ENCODE data around the gene SH2D3C.
A peak's percentile ranks its signal among the peaks of the same experiment; 100 is the strongest.

SH2D3C gene

DNA sequence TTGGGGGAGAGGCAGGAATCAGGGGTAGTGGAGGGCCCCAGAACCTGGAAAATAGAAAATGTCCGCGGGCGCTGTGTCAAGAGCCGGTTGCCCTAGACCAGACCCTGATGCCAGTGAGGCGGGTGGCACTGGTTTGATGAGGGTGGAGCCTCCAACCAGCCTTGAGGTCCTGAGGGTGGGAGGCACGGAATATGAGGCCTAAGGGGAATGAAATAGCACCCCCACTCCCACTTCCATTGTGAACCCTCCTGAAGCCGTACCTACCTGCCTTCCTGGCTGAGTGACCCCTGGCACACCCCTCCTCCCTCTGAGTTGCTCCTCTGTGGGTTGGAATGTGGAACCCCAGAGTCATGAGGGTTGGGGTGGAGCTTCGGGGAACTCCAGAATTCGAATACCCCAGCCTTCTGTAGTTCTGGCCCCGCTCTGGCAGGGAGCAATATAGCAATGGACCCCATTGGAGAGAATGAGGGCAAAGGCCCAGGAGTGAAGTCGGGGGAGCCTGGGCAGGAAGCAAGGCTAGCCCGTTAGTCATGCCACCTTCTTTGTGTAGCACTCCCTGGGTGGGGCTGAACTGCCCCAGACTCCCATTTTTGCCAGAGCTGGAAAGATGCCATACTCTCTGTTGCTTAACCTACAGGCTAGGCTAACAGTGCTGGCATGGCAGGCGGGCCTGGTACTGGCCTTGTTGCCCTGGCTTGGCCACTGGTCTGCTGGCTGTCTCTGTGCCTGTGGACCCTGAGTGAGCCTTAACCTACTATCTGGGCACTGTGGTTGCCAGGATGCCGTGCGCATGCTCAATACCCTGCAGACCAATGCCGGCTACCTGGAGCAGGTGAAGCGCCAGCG is 25.3 kb upstream of the SH2D3C start:
- H3K9me3 ChIP-seq (ENCODE audit: control insufficient read depth, low read length): no peaks in the 10 kb centered on the region
- peak; percentile 48 for DNase-seq (ENCODE audit: low read depth)
- H3K4me1 ChIP-seq (ENCODE audit: control insufficient read depth, insufficient read depth, low read length): peaks cover 30% of the 10 kb centered on the region
- H3K9ac ChIP-seq (ENCODE audit: low read length): peak overlapping the region; percentile 99
- no peaks in the 10 kb centered on the region for H3K27me3 ChIP-seq (replicated peaks; ENCODE audit: control insufficient read depth, insufficient read depth, low read length)
- peaks cover 39% of the 10 kb centered on the region for H3K36me3 ChIP-seq (ENCODE audit: control insufficient read depth, insufficient read depth, low read length, severe bottlenecking)
- H3K4me3 ChIP-seq (ENCODE audit: low read length): peak overlapping the region; percentile 92

DNA sequence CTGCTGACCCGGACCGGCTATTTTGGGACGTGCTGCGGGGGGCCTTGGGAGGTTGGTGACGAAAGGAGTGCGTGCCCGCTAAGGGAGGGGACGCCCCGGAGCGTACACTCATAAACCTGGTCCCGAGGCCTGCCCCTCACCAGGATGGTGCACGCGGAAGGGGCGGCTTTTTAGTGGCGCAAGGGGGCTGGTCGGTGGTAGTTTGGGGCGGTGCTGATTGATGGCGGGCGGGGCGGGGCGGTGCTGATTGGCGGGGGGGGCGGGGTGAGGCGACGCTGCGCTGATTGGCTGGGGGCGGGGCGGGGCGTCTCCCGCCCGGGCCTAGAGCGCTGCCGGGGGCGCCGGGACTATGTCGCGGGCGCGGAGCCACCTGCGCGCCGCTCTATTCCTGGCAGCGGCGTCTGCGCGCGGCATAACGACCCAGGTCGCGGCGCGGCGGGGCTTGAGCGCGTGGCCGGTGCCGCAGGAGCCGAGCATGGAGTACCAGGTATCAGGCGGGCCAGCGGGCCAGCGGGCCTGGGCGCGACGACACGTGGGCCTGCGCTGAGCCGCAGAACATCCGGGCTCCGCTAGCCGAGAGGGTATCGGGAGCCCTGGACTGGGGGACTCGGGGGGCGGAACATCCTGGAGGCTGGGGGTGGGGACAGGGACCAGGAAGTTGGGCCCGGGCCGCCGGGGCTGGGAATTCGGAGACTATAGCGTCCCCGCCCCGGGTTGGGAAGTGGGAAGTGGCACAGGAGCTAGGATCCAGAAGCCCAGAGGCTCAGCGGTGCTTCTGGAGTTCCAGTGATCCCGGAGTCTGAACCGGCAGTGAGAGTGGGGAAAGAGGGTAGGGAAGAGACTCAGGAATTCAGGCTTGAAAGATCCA is 24.3 kb upstream of the SH2D3C start, which contains the start of gene FPGS:
FPGS (plus strand) TSS at position 307 of the 868 bp plus-strand sequence; CDS start at position 350, 43 bp downstream.
- Histone ChIP-seq H3K4me1 (ENCODE audit: control insufficient read depth, insufficient read depth, low read length) (peaks cover 34% of the 10 kb centered on the region), H3K4me3 (ENCODE audit: low read length) (peak within 1 kb of the TSS; percentile 92), H3K9ac (ENCODE audit: low read length) (peak within 1 kb of the TSS; percentile 99), H3K27me3 (replicated peaks; ENCODE audit: control insufficient read depth, insufficient read depth, low read length) (no peaks in the 10 kb centered on the region), H3K36me3 (ENCODE audit: control insufficient read depth, insufficient read depth, low read length, severe bottlenecking) (peaks cover 30% of the 10 kb centered on the region), H3K9me3 (ENCODE audit: control insufficient read depth, low read length) (no peaks in the 10 kb centered on the region)
- peak; percentile 94 for DNase-seq (ENCODE audit: low read depth)

DNA sequence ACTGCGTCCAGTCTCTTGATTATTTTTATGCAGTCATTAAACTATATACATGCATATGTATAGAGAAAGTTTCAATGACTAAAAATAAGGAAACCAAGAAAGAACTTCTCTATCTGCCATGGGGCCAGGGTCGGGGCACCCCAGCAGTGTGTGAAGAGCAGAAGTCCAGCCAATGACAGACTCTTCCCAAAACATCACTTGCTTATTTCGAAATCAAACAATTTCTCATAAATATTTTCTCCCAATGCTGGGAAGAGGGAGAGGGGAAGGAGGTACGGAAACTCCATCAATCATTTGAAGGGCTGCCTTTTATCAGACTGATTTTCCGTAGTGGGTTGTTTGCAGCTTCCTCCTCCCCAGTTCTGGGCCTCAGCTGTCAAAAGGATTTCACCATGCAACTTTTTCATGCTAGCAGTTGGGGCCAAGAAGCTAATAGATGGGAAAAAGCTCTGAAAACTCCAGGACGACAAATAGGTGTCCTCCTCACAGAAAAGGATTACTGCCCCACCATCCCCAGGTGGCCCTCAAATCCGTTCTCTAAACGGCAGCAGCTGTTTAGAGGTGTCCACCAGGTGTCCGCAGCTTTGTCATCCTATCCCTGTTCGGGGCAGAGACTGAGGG is 23.6 kb upstream of the SH2D3C start:
- H3K36me3 ChIP-seq (ENCODE audit: control insufficient read depth, insufficient read depth, low read length, severe bottlenecking): peaks cover 23% of the 10 kb centered on the region
- no peaks in the 10 kb centered on the region for H3K27me3 ChIP-seq (replicated peaks; ENCODE audit: control insufficient read depth, insufficient read depth, low read length)
- DNase-seq (ENCODE audit: low read depth): peak; percentile 50
- peaks cover 34% of the 10 kb centered on the region for H3K4me1 ChIP-seq (ENCODE audit: control insufficient read depth, insufficient read depth, low read length)
- peak overlapping the region; percentile 80 for H3K4me3 ChIP-seq (ENCODE audit: low read length)
- no peaks in the 10 kb centered on the region for H3K9me3 ChIP-seq (ENCODE audit: control insufficient read depth, low read length)
- H3K9ac ChIP-seq (ENCODE audit: low read length): peak overlapping the region; percentile 92

DNA sequence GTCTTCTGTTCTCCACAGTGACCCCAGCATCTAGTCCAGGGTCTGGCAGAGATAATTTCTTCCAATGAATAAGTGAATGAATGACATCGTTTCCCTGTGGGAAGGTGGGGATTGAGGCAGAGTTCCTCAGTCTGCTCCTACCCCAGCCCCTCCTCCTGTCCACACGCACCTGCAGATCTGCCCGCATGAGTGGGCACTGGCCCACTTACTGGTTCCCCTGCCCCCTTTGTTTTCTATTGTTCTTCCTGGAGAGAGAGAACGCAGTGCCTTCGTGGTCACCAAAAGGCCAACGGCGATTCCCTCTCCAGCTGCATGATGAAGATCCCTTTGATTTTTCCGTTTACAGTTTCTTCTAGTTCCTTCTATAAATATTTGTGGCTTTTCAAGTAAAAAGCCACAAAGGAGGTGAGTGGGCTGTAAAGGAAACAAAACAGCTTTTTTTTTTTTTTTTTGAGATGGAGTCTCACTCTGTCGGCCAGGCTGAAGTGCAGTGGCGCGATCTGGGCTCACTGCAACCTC is 18.4 kb upstream of the SH2D3C start:
- H3K27me3 ChIP-seq (replicated peaks; ENCODE audit: control insufficient read depth, insufficient read depth, low read length): no peaks in the 10 kb centered on the region
- peaks cover 15% of the 10 kb centered on the region for H3K36me3 ChIP-seq (ENCODE audit: control insufficient read depth, insufficient read depth, low read length, severe bottlenecking)
- no peak for DNase-seq (ENCODE audit: low read depth)
- no peak overlapping the region for H3K4me3 ChIP-seq (ENCODE audit: low read length)
- H3K9ac ChIP-seq (ENCODE audit: low read length): no peak overlapping the region
- H3K4me1 ChIP-seq (ENCODE audit: control insufficient read depth, insufficient read depth, low read length): peaks cover 46% of the 10 kb centered on the region
- H3K9me3 ChIP-seq (ENCODE audit: control insufficient read depth, low read length): no peaks in the 10 kb centered on the region

DNA sequence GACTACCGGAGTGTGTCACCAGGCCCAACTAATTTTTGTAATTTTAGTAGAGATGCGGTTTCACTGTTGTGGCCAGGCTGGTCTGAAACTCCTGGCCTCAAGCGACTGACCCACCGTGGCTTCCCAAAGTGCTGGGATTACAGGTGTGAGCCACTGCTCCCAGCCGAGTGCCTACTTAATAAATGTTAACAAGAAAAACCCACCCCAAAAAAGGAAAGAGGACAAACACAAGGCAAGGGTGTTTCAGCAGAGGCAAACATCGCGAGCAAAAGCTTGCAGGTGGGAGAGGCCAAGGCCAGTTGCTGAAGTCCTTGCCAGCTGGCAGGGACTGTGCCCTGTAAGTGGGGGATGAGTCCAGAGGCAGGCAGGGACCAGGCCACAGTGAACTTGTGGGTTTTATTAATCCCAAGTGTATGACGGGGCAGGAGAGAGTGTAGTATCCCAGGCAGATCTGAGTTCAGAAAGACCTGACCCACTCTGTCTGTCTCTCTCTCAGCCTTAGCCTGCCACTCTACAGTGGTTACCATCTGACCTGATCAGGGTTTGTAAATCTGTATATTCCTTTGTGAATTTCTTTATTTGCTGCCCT is 17.9 kb upstream of the SH2D3C start:
- Histone ChIP-seq H3K4me1 (ENCODE audit: control insufficient read depth, insufficient read depth, low read length) (peaks cover 45% of the 10 kb centered on the region), H3K9me3 (ENCODE audit: control insufficient read depth, low read length) (no peaks in the 10 kb centered on the region), H3K9ac (ENCODE audit: low read length) (no peak overlapping the region), H3K27me3 (replicated peaks; ENCODE audit: control insufficient read depth, insufficient read depth, low read length) (no peaks in the 10 kb centered on the region), H3K4me3 (ENCODE audit: low read length) (no peak overlapping the region), H3K36me3 (ENCODE audit: control insufficient read depth, insufficient read depth, low read length, severe bottlenecking) (peaks cover 21% of the 10 kb centered on the region)
- DNase-seq (ENCODE audit: low read depth): no peak

DNA sequence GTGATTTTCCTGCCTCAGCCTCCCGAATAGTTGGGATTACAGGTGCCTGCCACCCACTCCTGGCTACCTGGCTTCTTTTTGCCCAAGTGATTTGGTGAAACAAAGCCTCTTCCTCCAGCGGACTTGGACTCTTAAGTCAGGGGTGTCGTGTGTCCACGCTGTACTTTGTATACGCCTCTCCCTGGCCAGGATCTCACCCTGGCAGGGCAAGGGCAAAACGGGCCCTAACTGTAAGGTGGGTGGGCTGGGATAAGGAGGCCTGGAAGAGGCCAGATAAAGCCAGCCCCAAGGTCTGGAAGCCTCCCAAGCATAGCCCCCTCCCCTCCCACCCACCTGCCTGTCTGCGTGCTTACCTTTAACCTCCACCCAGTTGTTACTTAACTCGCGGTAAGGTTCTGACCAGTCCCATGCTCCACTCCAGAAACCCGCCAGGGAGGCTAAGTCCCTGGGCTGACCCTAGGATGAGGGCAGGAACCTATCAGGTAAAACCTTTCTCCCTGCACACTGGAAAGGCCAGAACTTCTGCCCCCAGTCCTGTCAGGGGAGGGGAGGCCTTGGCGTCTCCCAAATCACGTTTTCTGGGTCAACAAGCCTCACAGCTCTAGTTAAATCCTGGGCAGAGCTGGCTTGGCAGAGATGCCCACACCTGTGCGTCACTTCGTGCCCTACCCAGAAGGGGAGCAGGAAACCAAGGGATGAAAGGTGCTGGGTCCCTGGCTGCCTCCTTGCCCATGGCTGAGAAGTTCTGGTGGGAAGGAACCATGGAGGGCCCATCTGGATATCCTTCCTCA is 15.7 kb upstream of the SH2D3C start:
- no peak for DNase-seq (ENCODE audit: low read depth)
- Histone ChIP-seq H3K9me3 (ENCODE audit: control insufficient read depth, low read length) (no peaks in the 10 kb centered on the region), H3K36me3 (ENCODE audit: control insufficient read depth, insufficient read depth, low read length, severe bottlenecking) (peaks cover 42% of the 10 kb centered on the region), H3K4me1 (ENCODE audit: control insufficient read depth, insufficient read depth, low read length) (peaks cover 50% of the 10 kb centered on the region), H3K4me3 (ENCODE audit: low read length) (no peak overlapping the region), H3K27me3 (replicated peaks; ENCODE audit: control insufficient read depth, insufficient read depth, low read length) (no peaks in the 10 kb centered on the region), H3K9ac (ENCODE audit: low read length) (no peak overlapping the region)

DNA sequence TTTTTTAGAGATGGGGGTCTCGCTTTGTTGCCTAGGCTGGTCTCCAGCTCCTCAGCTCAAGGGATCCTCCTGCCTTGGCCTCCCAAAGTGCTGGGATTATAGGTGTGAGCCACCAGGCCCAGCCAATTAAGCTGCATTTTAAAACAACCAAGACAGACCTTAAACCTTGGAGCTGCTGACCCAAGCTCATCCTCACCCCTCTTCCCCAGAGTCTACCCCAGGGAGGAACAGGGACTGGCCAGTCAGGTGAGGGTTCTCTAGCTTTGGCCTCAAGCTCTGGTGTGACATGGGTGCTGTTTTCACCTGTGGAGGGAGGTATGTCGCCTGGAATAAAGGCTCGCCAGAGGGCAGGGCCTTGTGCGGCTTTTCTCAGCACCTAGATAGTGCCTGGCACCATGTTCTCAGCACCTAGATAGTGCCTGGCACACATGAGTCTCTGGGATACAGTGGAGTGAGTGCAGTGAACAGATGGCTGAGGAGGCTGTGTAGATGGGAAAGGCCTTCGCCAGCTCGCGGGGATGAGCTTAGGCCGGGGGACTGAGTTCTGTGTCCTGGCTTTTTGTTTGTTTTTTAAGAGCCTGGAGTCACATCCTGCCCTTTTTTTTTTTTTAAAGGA is 14.7 kb upstream of the SH2D3C start:
- no peak overlapping the region for H3K4me3 ChIP-seq (ENCODE audit: low read length)
- peaks cover 47% of the 10 kb centered on the region for H3K4me1 ChIP-seq (ENCODE audit: control insufficient read depth, insufficient read depth, low read length)
- H3K9ac ChIP-seq (ENCODE audit: low read length): peak overlapping the region; percentile 33
- no peaks in the 10 kb centered on the region for H3K9me3 ChIP-seq (ENCODE audit: control insufficient read depth, low read length)
- H3K27me3 ChIP-seq (replicated peaks; ENCODE audit: control insufficient read depth, insufficient read depth, low read length): no peaks in the 10 kb centered on the region
- DNase-seq (ENCODE audit: low read depth): no peak
- H3K36me3 ChIP-seq (ENCODE audit: control insufficient read depth, insufficient read depth, low read length, severe bottlenecking): peaks cover 52% of the 10 kb centered on the region

DNA sequence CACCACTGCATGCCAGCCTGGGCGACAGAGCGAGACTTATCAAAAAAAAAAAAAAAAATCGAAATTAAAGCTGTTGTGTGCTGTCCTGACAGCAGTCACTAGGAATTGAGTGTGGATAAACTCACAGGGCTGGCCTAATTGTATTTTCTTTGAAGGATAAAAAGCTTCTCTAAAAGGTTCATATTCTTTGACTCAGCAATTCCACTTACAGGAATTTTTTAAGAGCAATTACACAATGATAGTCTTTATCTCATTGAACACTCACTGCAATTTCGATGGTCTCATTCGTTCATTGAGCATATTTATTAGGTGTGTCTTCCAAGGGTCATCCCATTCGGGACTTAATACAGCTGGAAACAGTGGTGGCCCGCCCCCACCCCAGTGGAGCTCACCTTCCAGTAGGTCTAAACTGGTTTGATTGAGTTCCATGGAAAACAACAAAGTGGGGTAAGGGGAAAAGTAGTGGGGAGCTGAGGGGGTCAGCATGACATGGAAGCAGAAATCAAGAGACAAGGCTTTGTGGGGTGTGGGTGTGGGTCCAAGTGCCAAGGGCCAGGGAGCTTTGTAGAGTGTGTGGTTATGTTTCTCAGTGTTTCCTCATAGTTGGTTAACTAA is 14.1 kb upstream of the SH2D3C start:
- H3K9me3 ChIP-seq (ENCODE audit: control insufficient read depth, low read length): no peaks in the 10 kb centered on the region
- DNase-seq (ENCODE audit: low read depth): no peak
- no peaks in the 10 kb centered on the region for H3K27me3 ChIP-seq (replicated peaks; ENCODE audit: control insufficient read depth, insufficient read depth, low read length)
- no peak overlapping the region for H3K4me3 ChIP-seq (ENCODE audit: low read length)
- peaks cover 54% of the 10 kb centered on the region for H3K4me1 ChIP-seq (ENCODE audit: control insufficient read depth, insufficient read depth, low read length)
- H3K36me3 ChIP-seq (ENCODE audit: control insufficient read depth, insufficient read depth, low read length, severe bottlenecking): peaks cover 58% of the 10 kb centered on the region
- H3K9ac ChIP-seq (ENCODE audit: low read length): peak overlapping the region; percentile 34

DNA sequence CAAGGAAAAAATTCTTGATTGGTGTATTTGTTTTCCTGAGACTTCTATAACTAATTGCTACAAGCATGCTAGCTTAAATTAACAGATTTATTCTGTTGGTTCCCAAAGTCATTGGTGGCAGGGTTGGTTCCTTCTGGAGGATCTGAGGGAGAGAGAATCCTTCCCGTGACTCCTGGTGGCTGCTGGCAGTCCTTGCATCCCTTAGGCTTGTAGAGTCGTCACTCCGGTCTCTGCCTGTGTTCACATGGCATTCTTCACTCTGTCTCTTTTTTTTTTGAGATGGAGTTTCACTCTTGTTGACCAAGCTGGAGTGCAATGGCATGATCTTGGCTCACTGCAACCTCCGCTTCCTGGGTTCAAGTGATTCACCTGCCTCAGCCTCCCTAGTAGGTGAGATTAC is 12.6 kb upstream of the SH2D3C start:
- Histone ChIP-seq H3K36me3 (ENCODE audit: control insufficient read depth, insufficient read depth, low read length, severe bottlenecking) (peaks cover 65% of the 10 kb centered on the region), H3K4me3 (ENCODE audit: low read length) (no peak overlapping the region), H3K9ac (ENCODE audit: low read length) (no peak overlapping the region), H3K4me1 (ENCODE audit: control insufficient read depth, insufficient read depth, low read length) (peaks cover 52% of the 10 kb centered on the region), H3K9me3 (ENCODE audit: control insufficient read depth, low read length) (no peaks in the 10 kb centered on the region), H3K27me3 (replicated peaks; ENCODE audit: control insufficient read depth, insufficient read depth, low read length) (no peaks in the 10 kb centered on the region)
- DNase-seq (ENCODE audit: low read depth): no peak

Data from adipocyte (in vitro differentiated cells).